HG02642 (cell line): ENCODE measurements around the gene UMAD1.

ENCODE experiments used
- ATAC-seq: cut with Tn5 transposase; IDR thresholded peaks from one replicate; pipeline ENCODE4 v1.9.1; 2021; ENCODE audit warnings: mild to moderate bottlenecking; ENCODE audit not compliant: unreplicated experiment, poor library complexity

UMAD1 gene

DNA sequence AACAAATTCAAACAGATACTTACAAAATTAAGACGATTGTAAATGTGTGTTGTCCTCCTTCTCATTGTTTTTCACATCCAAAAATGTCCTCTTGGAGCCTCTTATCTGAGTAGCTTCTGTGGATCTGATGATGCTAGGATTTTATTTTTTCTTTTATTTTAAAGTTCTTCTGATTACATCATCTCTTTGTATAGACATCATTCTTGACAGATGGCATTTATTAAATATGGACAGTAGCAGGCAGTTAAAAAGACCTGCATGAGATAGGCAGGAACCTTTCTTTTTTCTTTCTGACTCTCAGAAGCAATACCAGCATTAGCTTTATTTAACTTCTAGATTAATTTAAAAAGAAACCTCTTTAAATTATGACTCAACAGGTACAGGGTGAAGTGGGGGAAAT, 77.9 kb downstream of the UMAD1 start, which contains the start of gene RPA3:
Gene RPA3 (minus strand): TSS at position 116 of the 400 bp plus-strand sequence. CDS start 78,189 bp downstream, outside the sequence.
- ATAC-seq: no peak

GRCh38 chr7:7719236-7719635, 78.7 kb downstream of the UMAD1 start:
- ATAC-seq: peak; percentile 98

DNA sequence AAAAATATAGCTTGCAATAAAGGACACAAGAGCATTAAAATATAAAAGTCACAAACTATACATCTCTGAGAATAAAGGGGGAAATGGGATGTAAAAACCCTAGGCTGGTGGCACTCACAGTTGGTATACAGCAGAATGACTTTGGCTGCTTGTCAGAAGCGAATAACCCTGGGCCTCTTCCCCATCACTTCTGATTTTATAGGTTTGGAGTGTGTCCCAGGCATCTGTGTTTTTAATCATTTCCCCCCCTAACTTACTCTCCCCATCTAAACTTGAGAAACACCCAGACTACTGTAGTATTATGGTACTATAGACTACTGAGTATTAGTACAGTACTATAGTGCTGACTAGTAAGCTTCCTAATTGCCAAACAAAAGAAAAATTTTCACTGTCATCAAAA, 79.6 kb downstream of the UMAD1 start:
- ATAC-seq: no peak

GRCh38 chr7:7720750-7721621, 80.4 kb downstream of the UMAD1 start:
- peak; percentile 37 for ATAC-seq

DNA sequence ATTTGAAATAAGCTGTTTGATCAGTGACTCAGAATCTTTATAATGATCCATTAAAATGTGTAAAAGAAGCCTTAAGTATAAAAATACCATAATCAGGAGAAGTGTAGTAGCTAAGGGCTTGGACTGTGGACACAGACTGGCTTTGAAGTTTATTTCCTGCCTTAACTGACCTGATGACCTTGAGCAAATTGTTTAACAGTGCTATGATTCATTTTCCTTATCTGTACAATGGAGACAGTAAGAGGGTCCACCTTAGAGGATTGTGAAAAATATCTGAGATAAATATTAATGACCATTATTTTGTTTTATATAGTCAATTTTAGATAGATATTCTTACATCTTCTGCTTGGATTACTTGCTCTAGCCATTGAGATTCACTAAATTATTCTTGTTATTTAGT, 91.2 kb downstream of the UMAD1 start:
- no peak for ATAC-seq

DNA sequence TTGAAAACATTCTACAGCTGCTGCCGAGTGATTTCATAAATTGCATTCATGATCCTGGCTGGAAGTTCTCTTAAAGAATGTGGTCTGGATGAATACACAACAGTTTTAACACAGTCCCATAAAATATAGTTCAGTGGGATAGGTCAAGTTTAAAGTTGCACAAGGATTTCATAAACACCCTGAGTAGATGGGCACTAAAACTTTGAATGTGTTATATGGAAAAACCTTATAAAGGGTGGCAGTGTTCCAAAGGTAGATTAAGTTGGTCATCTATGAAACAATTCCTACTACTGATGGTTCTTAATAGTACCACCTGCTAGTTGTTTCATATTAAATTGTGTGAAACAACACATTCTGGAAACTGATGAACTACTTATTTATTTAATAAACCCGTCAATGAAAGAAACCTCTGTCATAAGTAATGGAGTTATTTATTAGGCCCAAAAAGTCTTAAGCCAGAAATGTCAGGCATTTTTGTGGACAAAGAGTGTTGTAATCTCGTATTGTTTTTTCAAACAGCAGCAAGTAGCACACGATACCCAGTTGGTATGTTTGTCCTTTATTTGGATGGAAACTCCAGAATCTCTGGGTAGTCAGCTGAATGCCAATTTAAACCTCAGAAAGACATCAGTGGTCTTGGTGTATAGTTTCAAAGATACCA, 92.2 kb downstream of the UMAD1 start:
- ATAC-seq: no peak

GRCh38 chr7:7736671-7737070, 96.1 kb downstream of the UMAD1 start:
- no peak for ATAC-seq

- ATAC-seq: no peak
Measured at GRCh38 chr7:7737674-7738073, 97.1 kb downstream of the UMAD1 start.

- ATAC-seq: no peak
Measured at GRCh38 chr7:7738177-7738576, 97.6 kb downstream of the UMAD1 start.

DNA sequence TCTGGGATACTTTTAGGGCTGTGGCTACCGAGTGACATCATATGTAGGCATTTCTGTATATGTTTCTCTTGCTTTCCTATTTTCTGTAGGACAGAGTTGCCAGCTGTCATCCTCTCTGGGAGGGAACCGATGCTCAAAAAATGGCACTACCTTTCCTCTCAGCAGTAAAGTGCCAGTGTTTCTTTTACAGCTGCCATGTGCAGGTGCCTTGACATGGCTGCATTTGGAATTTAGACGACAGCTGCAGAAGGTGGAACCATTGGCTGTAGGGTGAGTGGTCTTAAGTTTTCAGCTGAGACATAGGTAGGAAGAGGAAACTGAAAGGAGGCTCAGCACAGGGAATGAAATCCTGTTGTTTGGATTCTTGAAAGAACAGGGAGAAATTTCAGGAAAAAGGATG, 98.1 kb downstream of the UMAD1 start:
- no peak for ATAC-seq

DNA sequence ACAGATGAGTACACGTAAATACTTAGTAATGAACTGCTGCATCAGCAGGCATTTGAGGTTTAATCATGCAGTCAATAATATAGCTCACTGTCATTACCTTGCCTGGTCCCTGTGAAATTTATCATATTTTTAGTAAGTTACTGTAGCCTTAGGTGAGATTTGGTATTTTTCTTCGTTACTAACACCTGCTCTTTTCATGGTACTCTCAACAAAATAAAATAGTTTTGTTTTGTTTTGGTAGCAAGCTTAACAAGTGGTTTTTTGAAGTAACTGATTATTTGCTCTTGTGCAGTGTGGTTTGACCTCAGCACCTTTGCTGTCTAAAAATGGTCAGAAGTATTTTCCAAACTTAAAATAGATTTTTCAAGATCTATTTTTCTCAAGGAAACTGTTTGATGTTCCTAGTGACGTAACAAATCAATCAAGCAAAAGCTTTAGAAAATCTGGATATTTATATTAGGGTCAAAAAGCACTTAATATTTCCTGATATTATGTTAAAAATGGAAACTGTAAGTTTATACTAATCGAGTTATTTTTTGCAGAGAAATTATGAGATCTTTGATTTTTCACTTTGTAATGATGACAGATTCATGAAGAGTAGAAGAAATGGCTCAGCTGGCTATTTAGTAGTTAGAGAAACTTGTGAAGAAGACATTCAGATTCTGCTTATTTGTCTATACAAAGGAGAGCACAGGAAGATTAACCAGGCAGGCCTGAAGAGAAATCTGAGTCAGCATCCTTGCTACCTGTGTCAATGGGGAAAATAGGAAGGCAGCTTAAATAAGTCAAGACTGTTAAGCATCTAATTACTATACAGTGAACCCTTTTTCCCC, 98.9 kb downstream of the UMAD1 start:
- peak; percentile 56 for ATAC-seq

DNA sequence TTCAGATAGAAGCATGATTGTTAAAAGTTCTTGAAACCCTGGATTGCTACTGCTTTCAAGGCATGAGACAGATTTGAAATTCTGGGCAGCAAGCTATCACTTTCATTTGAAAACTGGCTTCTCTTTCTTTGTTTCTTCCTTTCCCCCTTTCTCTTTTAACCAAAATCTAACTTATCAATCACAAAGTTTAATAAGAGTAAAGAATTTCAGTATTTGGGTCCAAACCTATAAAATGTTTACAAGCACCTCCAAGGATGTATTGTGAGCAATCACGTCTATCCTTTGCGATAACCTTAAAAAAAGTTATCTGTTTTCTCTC, 99.4 kb downstream of the UMAD1 start:
- ATAC-seq: no peak

DNA sequence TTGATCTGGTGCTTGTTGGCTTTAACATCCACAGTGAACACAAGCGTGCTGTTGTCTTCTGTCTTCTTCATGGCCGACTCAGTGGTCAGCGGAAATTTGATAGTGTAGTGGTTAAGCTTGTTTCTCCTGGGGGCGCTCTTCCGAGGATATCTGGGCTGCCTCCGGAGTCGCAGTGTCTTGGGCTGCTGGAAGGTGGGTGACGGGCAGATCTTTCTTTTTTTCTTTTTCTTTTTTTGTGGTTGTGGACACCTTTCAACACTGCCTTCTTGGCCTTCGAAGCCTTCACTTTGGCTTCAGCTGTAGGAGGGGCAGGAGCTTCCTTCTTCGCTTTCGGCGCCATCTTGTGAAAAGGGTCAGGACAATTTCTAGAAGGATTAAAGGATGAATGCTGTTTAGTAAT, 101.7 kb downstream of the UMAD1 start:
- ATAC-seq: no peak

- ATAC-seq: no peak
Measured at GRCh38 chr7:7745258-7745657, 104.7 kb downstream of the UMAD1 start.

- no peak for ATAC-seq
Measured at GRCh38 chr7:7745966-7746365, 105.4 kb downstream of the UMAD1 start.

- no peak for ATAC-seq
Measured at GRCh38 chr7:7746458-7746857, 105.9 kb downstream of the UMAD1 start.

DNA sequence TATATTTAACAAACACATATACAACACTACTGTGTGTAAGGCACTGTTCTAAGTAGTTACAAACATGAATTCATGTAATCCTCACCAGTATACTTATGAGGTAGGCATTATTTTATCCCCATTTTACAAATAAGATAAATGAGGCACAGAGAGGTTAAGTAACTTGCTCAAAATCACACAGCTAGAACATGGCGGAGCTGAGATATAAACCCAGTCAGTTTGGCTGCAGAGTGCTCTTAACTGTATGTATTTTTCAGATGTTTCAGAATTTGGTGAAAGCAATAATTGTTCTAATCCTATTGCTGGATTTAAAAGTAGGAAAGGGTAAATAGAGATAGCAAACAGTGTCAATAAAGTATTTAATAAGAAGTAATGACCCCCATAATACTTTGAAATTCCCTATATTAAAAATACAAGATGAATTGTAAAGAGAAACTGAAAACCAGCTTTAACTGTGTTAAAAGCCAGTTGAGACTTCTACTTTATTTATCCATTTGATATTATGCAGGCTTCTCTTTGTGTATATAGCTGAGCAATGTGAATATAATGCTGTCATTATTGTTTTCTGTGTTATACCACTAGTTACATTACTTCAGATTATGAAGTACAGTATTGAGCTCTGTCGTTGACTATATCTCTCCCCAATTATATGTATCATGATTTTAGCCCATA, 110.2 kb downstream of the UMAD1 start:
- ATAC-seq: no peak

GRCh38 chr7:7751243-7752092, 110.9 kb downstream of the UMAD1 start:
- no peak for ATAC-seq

DNA sequence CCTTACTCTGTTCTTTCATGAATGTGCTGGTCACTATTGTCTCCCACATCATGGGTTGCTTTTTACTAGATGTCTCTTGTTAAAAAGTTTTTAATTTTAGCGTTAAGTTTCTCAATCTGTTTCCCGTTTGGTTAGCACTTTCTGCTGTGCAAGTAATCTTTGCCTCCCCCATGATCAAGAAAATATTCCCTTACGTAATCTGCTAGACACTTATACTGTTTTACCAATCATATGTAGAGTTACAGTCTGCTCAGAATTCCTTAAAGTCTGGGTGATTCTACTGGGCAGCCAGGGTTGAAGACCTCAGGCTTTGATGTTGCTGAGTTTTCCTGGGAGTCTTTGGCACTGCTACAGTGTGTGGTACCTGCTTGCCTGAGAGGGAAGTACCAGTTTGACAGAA, 116.0 kb downstream of the UMAD1 start:
- no peak for ATAC-seq

DNA sequence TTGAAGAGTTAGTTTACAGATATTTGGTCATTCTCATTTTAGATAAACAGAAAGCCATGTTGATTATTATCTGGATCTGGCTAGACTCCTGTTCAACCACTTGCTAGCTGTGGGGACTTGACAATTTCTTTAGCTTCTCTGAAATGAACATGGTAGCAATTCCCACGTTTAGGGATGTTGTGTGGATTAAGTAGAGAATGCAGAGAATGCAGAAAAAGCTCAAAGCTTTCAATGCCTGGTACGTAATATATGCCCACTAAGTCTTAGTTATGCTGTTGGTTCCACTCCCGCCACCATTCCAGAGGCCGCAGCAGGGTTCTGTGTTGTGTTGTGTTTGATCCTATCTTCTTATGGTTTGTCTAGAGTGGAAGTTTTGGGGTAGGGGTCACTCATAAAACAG, 117.0 kb downstream of the UMAD1 start:
- no peak for ATAC-seq
